Common myeloid progenitor, CD34-positive (primary cell): Measurements from ENCODE around the gene FGF1.

ENCODE experiments used
- CTCF ChIA-PET: fragments of 350-600 bp; sonication (Branson Sonifier 250); formaldehyde crosslinking; loops from one replicate; lab custom pipeline; 2021; ENCODE audit warnings: antibody characterized with exemption; lab: Charles Lee
- POLR2A ChIA-PET: fragments of 350-600 bp; sonication (Branson Sonifier 250); formaldehyde crosslinking; loops from one replicate; lab custom pipeline; 2021; ENCODE audit warnings: antibody characterized with exemption; lab: Charles Lee
- DNase-seq, 3 donors: peaks; one replicate each; pipeline versions ENCODE4 v3.0.0 to v3.0.0-alpha.2; 2013
- H3K27ac ChIP-seq, 2 experiments: 1 replicate in 1 of 2; 2 replicates in 1 of 2; pipeline ENCODE4 v1.7.0; 2013; ENCODE audit warnings: inconsistent platforms in 2 of 2, low read length in 2 of 2, mild to moderate bottlenecking in 2 of 2, low read depth in 1 of 2, moderate library complexity in 1 of 2; ENCODE audit not compliant: severe bottlenecking in 2 of 2, insufficient read depth in 1 of 2, poor library complexity in 1 of 2
- H3K27me3 ChIP-seq, 5 experiments: replicated peaks in 2 of 5; 1 replicate in 3 of 5; 2 replicates in 2 of 5; pipeline versions ENCODE4 v1.6.1 to v1.7.0; 2013; ENCODE audit warnings: low read length in 4 of 5, mild to moderate bottlenecking in 2 of 5, moderate library complexity in 2 of 5, inconsistent platforms in 1 of 5; ENCODE audit not compliant: insufficient read depth in 5 of 5, control insufficient read depth in 4 of 5
- H3K36me3 ChIP-seq, 4 experiments: 1 replicate in 2 of 4; 2 replicates in 2 of 4; pipeline versions ENCODE4 v1.6.1 to v1.7.0; 2013; ENCODE audit warnings: low read length in 3 of 4, control low read depth in 1 of 4, mild to moderate bottlenecking in 1 of 4; ENCODE audit not compliant: control insufficient read depth in 4 of 4, insufficient read depth in 4 of 4
- H3K4me1 ChIP-seq, 4 experiments: 1 replicate in 3 of 4; 2 replicates in 1 of 4; pipeline versions ENCODE4 v1.6.1 to v1.7.1; 2013; ENCODE audit warnings: low read length in 3 of 4, mild to moderate bottlenecking in 3 of 4, control low read depth in 1 of 4, inconsistent platforms in 1 of 4, moderate library complexity in 1 of 4; ENCODE audit not compliant: control insufficient read depth in 4 of 4, insufficient read depth in 4 of 4; ENCODE audit errors: control extremely low read depth in 1 of 4
- H3K4me3 ChIP-seq, 7 experiments: 1 replicate in 4 of 7; 2 replicates in 3 of 7; pipeline versions ENCODE4 v1.5.1 to v1.7.0; 2013; ENCODE audit warnings: mild to moderate bottlenecking in 7 of 7, low read length in 6 of 7, moderate library complexity in 6 of 7, inconsistent platforms in 2 of 7, low read depth in 2 of 7, control low read depth in 1 of 7; ENCODE audit not compliant: insufficient read depth in 4 of 7, control insufficient read depth in 1 of 7; ENCODE audit errors: extremely low read depth in 1 of 7
- H3K9me3 ChIP-seq, 5 experiments: 1 replicate in 4 of 5; 2 replicates in 1 of 5; pipeline versions ENCODE4 v1.6.1 to v1.7.1; 2013; ENCODE audit warnings: low read length in 4 of 5, mild to moderate bottlenecking in 2 of 5, inconsistent platforms in 1 of 5, low read depth in 1 of 5, moderate library complexity in 1 of 5; ENCODE audit not compliant: control insufficient read depth in 4 of 5, insufficient read depth in 2 of 5; ENCODE audit errors: control extremely low read depth in 1 of 5
- WGBS: methylation state at CpG from one replicate; pipeline ENCODE4 v1.1.5; 2013; ENCODE audit not compliant: insufficient coverage; 5-methylcytosine and 5-hydroxymethylcytosine counted together

FGF1 gene

DNA sequence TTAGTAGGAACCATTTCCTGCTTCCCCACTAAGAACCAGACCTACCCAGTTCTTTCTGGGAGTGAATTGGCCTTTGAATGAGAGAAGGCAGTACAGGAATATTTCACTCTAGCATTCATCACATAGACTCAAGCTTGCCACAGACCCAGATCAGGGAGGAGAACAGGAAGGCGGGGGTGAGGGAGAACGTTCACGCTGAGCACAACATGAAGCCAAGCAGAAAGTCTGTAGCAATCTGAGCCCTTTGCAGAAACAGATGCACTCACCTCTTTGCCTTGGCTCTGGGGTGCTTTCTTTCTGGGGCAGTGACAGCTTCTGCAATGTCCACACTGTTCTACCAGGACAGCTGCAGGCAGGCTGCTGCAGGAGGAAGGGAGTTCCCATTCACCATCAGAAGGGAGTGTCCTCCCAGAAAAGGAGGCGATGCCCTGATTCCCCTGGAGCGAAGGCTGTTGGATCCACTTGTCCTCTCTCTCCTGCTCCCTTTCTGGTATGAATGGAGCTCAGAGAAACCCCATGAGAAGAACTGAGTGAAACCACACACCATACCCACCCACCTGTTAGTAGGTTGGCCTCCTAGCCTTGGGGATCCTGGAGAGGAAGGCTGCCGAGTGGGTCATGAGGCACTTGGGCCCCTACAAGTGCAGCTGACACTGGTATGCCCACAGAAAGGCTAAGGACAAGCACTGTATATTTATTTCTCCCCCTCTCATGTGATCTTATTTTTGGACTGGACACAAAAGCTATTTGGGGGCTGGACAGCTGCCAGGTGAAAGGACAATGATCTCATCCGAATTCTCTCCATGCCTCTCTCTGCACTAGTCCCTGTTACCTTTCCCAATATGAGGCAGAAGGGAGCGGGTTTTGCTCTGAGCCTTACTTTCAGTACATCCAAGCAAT is 11.7 kb upstream of the FGF1 start:
- H3K27me3 ChIP-seq = no peaks in the 10 kb centered on the region
- no peak overlapping the region for H3K27ac ChIP-seq
- no peak overlapping the region for H3K4me3 ChIP-seq
- POLR2A ChIA-PET = no interaction called here
- H3K9me3 ChIP-seq = no peaks in the 10 kb centered on the region
- no peak for DNase-seq
- no peaks in the 10 kb centered on the region for H3K4me1 ChIP-seq
- 100% methylated on average over 2 of the region's 8 CpGs for WGBS
- no peaks in the 10 kb centered on the region for H3K36me3 ChIP-seq
- CTCF ChIA-PET = interaction anchor here (0.5 to 30.9 kb wide), 16 partner anchors 11 to 1732 kb away, joined by 3 to 1011 read pairs (median 7); partner anchors contain the start of gene FGF1

DNA sequence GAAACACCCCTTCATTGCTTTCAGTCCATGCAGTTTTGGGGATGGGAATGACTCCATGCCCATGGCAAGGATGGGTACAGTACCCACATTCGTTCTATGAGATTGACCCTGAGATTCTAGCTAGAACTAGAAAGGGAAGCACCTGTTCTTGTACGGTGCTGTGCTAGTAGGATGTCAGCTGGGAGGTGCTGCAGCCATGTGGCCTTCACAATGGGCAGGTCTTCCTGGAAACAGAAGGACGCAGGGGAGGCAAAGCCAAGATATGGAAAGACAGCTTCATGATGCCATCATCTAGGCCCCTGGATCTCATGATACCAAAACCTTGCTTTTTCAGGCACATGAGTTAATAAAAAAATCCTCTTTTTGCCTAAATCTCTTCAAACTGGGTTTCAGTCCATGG is 10.5 kb upstream of the FGF1 start:
- Histone ChIP-seq H3K4me3 (no peak overlapping the region), H3K36me3 (no peaks in the 10 kb centered on the region), H3K27ac (no peak overlapping the region), H3K9me3 (no peaks in the 10 kb centered on the region), H3K27me3 (no peaks in the 10 kb centered on the region), H3K4me1 (no peaks in the 10 kb centered on the region)
- 85% methylated on average over 2 of the region's 3 CpGs for WGBS
- DNase-seq = no peak
- ChIA-PET CTCF (interaction anchor here (1.0 to 30.9 kb wide), 8 partner anchors 10 to 184 kb away, joined by 3 to 1011 read pairs (median 4); no protein-coding TSS in a partner anchor), POLR2A (no interaction called here)

DNA sequence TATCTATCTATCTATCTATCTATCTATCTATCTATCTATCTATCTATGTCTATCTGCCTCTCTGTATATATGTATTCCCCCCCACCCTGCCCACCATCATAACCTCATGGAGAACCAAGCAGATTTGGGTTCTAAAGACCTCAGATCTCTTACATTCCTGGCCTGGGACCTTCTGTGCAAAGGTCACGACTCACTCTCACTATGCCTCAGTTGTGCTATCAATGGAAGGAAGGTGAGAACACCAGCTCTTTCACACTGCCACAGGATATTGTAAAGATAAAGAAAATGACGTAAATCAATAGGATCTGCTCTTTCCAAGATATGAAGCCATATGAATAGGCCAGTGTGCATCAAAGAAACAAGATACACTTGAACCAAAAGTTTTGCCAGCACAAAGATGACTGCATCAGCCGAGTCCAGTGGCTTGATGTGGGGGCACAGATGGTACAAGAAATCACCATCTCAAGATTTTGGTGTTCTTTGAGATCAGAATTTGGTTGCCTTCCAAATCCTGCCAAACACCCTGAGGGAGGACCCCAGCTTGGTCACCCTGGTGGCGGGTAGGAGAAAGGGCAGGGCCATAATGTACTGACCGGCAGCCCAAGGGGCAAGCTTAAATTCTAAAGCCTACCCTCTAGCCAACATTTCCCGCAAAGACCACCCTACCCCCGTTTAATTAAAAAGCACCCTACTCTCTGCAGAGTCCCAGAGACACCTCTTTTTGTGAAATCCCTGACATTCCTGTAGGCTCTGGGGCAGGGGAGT is 8.4 kb upstream of the FGF1 start:
- H3K4me3 ChIP-seq = no peak overlapping the region
- no peak for DNase-seq
- 94% methylated on average over 6 of the region's 7 CpGs for WGBS
- POLR2A ChIA-PET = no interaction called here
- no peaks in the 10 kb centered on the region for H3K9me3 ChIP-seq
- CTCF ChIA-PET = interaction anchor here (1.0 kb wide), 1 partner anchor 22 kb away, joined by 3 read pairs; no protein-coding TSS in a partner anchor
- no peaks in the 10 kb centered on the region for H3K27me3 ChIP-seq
- no peaks in the 10 kb centered on the region for H3K36me3 ChIP-seq
- no peaks in the 10 kb centered on the region for H3K4me1 ChIP-seq
- H3K27ac ChIP-seq = no peak overlapping the region

DNA sequence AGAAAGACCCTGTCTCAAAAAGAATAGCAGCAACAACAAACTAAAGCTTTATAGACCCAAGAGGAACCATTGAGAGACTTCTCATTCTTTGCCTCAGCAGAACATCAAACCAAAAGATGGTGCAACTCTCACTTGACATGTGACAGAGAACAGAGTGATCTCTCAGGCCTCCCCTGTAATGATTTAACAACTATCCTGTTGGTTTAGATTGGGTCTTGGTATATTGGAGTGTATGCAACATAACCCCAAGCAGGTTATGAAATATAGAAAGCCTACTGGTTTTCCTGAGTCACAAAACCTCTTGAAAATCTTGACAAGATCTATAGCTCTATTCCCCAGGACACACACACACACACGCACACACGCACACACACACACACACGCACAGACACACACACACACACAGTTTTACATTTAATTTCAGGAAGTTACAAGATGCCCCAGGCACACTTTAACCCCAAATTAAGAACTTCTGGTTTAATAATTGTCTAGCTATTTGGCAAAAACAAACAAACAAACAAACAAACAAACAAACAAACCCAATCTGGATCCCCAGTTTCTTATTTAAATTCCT is 6.5 kb upstream of the FGF1 start:
- WGBS = 17% methylated on average over 2 of the region's 3 CpGs
- ChIA-PET CTCF (interaction anchor here (1.0 to 2.4 kb wide), 4 partner anchors 10 to 414 kb away, joined by 3 to 12 read pairs (median 4); no protein-coding TSS in a partner anchor), POLR2A (interaction anchor here (0.6 kb wide), 1 partner anchor 1207 kb away, joined by 3 read pairs; no protein-coding TSS in a partner anchor)
- no peaks in the 10 kb centered on the region for H3K4me1 ChIP-seq
- no peaks in the 10 kb centered on the region for H3K9me3 ChIP-seq
- H3K27ac ChIP-seq = no peak overlapping the region
- no peaks in the 10 kb centered on the region for H3K27me3 ChIP-seq
- H3K36me3 ChIP-seq = no peaks in the 10 kb centered on the region
- H3K4me3 ChIP-seq = no peak overlapping the region
- peak; percentile 33 to 70 (median 62) for DNase-seq

DNA sequence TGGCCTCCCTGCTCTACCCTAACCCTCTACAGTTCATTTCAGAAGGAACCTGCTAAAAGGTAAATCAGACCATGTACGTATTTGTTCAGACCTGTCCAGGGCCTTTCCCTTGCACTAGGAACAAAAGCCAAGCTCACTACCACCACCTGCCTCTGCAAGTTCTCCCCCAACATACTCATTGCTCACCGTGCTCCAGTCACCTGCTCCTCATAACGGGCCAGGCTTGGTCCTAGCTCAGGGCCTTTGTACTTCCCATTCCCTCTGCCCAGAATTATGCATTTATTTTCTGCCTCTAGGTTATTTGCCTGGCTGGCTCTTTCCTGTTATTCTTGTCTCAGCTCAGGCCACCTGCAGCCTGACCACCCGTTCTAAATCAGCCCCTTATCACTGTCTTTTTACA is 4.8 kb upstream of the FGF1 start:
- H3K27me3 ChIP-seq = peaks cover 0 to 2% (median 0%) of the 10 kb centered on the region in 5 experiments
- CTCF ChIA-PET = no interaction called here
- H3K36me3 ChIP-seq = no peaks in the 10 kb centered on the region
- H3K4me1 ChIP-seq = no peaks in the 10 kb centered on the region
- POLR2A ChIA-PET = no interaction called here
- no peaks in the 10 kb centered on the region for H3K9me3 ChIP-seq
- no peak overlapping the region for H3K4me3 ChIP-seq
- 97% methylated on average over 3 of the region's 4 CpGs for WGBS
- no peak for DNase-seq
- H3K27ac ChIP-seq = no peak overlapping the region

DNA sequence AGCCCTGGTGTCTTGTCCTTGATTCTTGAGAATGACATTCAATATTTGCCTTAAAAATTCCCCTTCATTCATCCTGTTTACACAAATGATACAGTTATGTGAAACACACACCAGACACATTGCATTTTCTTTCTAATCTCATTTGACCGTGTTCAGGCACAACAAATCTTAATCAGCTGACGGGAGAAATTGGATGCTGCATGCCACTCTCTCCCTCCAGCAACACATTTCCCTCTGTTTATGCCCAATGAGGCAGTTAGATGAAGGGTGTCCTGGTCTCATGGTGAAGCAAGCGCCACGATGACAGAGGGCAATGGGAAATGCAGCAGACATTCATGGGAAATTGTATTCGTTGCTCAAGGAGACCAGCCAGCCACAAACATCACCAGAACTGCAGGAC is 3.2 kb upstream of the FGF1 start:
- ChIA-PET POLR2A (no interaction called here), CTCF (interaction anchor here (1.2 kb wide), 1 partner anchor 35 kb away, joined by 3 read pairs; no protein-coding TSS in a partner anchor)
- Histone ChIP-seq H3K27ac (no peak overlapping the region), H3K36me3 (no peaks in the 10 kb centered on the region), H3K9me3 (no peaks in the 10 kb centered on the region), H3K4me1 (no peaks in the 10 kb centered on the region), H3K27me3 (peaks cover 0 to 2% (median 0%) of the 10 kb centered on the region in 5 experiments), H3K4me3 (no peak overlapping the region)
- DNase-seq = no peak
- 98% methylated on average over 4 of the region's 5 CpGs for WGBS
